GM08714 (cell line): ENCODE measurements around the gene SNX14.
"Not testable (repeated sequence)": the region's sequence is repeated elsewhere in the genome, so short reads cannot be mapped to it uniquely, and the experiment has no call there.

Experiments
- H3K4me3 ChIP-seq: fragments of 200-500 bp; sonication (Bioruptor generic); 2 replicates; pipeline ENCODE4 v1.5.1; 2014; ENCODE audit warnings: mild to moderate bottlenecking, low read length, inconsistent platforms
- ZNF274 ChIP-seq: IDR thresholded peaks from 2 replicates; pipeline ENCODE4 v1.6.1; 2012; ENCODE audit warnings: mild to moderate bottlenecking, low read depth, low read length

Gene SNX14

DNA sequence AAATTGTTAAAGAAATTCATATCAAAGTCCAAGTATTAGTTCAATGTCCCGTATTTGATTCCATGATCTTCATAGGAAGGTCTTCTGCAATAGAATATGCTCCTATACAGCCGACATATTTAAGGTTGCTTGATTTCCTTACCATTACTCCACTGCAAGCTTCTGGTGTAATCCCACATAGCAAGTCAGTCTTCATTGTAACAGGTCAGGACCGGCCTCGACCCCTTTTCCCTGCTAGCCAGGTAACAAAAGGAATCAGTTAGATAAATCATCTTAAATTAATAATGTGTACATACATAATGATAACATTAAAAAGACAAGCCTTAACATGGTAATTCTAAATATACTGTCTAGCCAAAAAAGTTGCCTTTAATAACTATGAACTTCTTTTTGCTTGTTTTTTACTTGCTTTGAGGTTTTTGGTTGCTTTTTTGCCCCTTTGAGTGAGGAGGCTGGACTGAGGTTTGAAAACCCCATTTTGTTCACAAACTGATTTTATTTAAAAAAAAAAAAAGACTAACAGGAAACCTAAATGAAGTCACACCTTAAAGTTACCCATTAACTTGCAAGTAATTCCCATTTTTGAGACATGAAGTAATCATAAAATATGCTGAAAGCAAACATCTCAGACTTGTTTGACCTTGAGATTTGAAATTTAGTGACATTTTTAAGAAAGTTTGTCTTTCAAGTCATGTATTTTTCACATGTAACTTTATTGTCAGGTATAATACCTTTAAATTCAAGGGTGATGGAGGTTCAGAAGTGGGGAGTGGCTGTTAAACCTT is 19.2 kb upstream of the SNX14 start:
- no peak overlapping the region for H3K4me3 ChIP-seq

DNA sequence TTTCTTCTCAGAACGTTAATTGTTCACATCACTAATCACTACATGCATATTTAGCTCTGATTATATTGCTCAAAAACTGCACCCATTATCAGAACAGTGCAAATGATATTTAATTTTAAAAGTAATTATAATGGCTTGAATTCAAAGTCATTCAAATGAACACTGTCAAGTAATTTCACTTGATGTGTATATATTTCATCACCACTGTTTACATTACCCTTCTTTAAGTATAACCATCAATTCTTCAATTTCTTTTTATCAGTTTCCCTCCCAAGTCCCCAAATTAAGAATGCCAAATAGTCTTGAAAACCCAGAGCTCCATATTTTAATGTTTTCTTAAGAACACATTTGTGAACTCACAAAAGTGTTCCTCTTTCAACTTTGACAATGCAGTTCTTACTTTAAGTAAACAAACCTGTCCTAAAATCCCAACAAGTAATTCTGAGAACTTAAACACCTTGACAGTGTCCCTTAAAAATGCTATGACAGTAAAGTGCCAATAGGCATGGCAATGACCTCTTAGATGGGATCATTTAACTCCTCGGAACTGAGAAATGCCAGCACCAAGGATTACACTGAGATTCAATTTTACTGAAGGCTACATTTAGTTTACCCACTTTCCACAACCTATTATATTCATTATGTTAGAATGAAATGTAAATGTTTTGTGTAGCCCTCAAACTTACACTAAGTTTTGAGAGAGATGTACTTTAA is 16.7 kb upstream of the SNX14 start:
- TF ChIP-seq ZNF274, result no peak

More for the DNA sequence above, 19.2 kb upstream of the SNX14 start:
- TF ChIP-seq ZNF274, result no peak

DNA sequence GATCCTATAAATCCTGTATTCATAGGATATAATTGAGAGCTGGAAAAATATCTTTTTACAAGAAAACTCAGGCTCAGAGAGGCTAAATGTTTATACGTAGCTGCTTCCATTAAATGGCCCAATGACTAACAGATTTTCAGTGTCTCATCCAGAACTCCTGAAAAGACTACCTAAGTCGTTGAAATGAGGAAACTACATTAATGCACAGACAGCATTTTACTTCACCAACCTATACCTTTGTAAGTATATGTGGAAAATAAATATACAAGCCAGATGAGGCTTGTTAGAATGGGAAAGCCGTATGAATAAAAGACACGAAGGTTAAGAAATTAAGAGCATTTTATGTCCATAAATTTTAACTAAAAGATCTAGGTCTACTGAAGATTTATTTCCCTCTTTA is 8.4 kb upstream of the SNX14 start:
- no peak for TF ChIP-seq ZNF274
- H3K4me3 ChIP-seq, result no peak overlapping the region

More for the DNA sequence above, 16.7 kb upstream of the SNX14 start:
- H3K4me3 ChIP-seq, result no peak overlapping the region

DNA sequence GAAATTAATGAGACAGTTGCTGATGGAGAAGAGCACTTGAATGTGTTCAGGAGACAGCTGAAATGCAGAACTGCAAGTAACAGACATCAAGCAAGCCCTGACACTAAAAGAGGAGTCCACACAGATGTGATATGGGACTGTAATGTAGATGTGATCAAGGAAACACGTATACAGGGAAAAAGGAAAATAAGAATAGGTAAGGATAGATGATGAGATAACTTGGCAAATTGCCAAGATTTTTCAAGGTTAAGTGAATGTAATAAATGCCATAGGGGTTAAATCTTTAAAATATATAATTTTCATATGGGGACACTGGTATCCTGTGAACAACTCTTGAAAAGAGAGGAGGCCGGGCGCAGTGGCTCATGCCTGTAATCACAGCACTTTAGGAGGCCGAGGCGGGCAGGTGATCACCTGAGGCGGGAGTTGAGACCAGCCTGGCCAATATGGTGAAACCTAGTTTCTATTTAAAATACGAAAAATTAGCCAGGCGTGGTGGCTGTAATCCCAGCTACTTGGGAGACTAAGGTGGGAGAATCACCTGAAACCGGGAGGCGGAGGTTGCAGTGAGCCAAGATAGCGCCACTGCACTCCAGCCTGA is 7.2 kb upstream of the SNX14 start:
- H3K4me3 ChIP-seq, result no peak overlapping the region
- no peak for TF ChIP-seq ZNF274

DNA sequence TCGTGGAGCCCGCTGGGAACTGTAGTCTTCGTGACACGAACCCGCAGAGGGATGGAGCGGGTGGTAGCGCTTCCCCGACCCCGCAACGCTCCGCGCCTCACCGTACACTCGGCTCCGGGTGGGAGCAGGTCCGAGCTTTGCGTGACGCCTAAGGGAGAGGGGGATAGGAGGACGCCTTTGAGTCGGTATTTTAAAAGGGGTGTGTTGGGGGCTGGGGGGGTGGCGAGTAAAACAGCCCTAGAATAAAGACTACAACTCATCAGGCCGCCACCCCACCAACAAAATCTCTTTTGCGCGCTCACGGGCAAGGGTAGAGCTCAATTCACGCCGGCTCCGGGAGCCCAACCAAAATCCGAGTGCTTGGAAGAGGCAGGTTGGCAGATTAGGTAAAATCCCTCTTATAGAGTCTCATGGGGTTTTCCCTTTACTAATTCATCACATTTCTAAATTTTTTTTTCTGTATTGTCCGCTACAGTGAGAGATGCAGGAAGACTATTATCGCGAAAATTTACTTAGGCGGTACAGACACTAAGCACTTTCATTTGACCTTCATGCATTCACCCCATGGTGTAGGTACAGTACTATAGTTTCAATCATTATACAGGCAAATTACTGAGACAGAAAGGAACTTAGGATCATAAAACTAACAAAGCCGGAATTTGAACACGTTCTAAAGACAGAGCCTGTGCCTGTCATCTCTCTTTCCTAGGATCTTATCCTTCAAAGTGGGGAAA is 706 bp upstream of the SNX14 start:
- TF ChIP-seq ZNF274, result no peak
- peak overlapping the region; percentile 86 for H3K4me3 ChIP-seq

DNA sequence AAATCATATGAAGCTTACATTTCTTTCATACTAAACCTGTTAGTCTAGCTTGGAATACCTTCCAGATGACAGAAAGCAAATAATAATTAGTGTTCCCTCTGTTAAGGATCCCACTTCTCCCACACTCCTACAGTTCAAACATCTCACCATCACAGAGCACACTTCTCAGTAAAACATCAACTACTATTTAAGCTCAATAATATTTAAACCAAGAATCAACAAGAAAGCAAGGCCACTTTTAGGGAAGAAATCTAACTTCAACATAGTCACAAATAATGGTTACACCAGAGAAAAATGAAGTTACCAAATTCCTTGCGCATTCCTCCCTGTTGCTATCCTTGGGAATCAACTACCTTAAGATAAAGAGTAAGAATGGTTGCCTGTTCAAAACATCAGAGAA is 1.6 kb downstream of the SNX14 start:
- H3K4me3 ChIP-seq, result 0 out of 2 replicates have a peak overlapping the region, but pooled peaks have one; percentile 86
- no peak for TF ChIP-seq ZNF274

DNA sequence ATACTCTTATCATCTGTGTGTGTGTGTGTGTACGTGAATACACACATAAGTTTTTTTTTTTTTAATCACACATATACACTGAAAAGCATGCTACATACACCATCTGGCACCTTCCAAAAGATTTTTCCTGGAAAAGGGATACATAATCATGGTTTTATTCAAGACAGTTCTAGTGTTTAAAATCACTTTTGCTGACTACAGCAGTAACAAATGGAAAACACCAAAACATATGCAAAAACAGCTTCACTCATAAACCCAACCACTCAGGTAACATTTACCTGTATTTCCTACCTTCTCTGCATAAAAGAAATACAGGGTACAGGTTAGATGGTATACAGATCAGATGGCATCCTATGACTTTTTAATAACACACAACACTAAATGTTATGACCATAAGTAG is 2.5 kb downstream of the SNX14 start:
- no peak overlapping the region for H3K4me3 ChIP-seq
- TF ChIP-seq ZNF274, result no peak

DNA sequence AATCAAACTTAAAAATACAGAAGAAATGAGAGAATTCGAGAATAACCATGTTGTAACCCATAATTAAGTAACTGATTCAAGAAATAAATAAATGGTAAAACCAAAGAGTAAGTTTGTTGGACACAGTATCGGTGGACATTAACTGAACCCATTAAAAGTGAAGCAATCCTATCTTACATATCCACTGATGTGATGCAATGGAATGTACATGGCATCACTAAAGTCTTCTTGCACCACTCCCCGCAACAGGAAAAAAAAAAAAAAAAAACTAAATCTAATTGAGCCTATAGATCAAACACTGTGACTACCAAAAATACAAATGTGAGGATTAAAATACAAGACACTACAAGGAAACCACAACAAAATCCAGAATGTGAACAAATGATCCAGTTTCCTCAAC is 7.9 kb downstream of the SNX14 start:
- H3K4me3 ChIP-seq, result no peak overlapping the region
- no peak for TF ChIP-seq ZNF274

DNA sequence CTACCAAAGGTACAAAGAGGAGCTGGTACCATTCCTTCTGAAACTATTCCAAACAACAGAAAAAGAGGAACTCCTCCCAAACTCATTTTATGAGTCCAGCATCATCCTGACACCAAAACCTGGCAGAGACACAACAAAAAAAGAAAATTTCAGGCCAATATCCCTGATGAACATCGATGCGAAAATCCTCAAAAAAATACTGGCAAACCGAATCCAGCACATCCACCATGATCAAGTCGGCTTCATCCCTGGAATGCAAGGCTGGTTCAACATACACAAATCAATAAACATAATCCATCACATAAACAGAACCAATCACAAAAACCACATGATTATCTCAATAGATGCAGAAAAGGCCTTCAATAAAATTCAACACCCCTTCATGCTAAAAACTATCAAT is 10.8 kb downstream of the SNX14 start:
- H3K4me3 ChIP-seq, result not testable (repeated sequence)

DNA sequence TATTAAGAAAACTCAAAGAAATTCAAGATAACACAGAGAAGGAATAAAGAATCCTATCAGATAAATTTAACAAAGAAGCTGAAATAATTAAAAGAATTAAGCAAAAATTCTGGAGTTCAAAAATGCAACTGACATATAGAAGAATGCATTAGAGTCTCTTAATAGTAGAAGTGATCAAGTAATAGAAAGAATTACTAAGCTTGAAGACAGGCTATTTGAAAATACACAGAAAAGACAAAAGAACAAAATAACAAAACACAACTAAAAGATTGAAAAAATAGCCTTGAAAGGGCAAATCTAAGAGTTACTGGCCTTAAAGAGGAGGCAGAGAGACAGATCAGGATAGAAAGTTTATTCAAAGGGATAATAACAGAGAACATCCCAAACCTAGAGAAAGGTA is 12.1 kb downstream of the SNX14 start:
- no peak for TF ChIP-seq ZNF274
- H3K4me3 ChIP-seq, result no peak overlapping the region

DNA sequence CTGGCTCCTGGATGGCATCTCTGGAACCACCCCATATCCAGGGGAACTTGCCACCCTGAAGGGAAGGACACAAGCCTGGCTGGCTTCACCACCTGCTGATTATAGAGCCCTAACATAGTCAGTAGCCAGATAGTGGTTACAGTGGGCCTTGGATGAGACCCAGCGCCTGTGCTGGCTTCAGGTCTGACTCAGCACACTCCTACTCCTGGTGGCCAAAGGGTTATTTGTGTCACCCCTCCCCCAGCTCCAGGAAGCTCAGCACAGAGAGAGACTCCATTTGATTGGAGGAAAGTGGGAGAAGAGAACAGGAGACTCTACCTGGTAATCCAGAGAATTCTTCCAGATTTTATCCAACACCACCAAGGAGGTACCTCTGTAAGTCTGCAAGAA is 12.8 kb downstream of the SNX14 start:
- H3K4me3 ChIP-seq, result no peak overlapping the region
- TF ChIP-seq ZNF274, result no peak

DNA sequence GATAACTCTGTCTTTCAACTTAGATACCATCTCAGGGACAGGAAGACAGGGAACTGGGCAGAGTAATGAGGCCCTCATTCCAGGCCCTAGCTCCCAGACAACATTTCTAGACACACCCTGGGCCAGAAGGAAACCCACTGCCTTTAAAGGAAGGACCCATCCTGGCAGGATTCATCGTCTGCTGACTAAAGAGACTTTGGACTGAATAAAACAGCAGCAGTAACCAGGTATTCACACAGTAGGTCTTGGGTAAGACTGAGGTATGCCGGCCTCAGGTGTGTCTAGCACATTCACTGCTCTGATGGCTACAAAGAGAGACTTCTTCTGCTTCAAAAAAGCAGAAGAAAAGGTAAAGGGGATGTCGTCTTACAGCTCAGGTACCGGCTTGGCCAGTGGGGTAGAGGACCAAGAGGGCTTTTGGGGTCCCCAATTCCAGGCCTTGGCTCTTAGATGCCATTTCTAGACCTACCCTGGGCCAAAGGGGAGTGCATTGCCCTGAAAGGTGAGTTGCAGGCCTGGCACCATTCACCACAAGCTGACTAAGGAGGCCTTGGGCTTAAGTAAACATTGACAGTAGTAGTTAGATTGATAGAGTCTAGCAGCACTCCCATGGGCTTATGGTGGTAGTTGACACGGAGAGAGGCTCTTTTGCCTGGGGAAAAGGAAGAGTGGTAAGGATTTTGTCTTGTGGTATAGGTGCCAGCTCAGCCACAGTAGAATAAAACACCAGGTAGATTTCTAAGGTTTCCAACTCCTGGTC is 13.4 kb downstream of the SNX14 start:
- no peak overlapping the region for H3K4me3 ChIP-seq
- no peak for TF ChIP-seq ZNF274

DNA sequence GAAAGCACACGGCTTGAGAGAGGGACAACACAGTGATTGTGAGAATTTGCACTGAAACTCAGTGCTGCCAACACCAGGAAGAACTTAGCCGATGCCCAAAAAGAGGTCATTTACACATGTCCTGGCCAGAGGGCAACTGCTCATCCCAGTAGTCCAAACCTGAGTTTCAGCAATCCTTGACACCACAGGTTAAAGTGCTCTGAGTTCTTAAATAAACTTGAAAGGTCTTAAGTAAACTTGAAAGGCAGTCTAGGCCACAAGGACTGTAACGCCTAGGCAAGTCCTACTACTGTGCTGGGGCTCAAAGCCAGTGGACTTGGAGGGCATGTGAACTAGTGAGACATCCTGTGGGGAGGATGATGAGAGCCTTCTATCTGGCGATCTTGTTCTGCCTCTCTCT is 14.1 kb downstream of the SNX14 start:
- TF ChIP-seq ZNF274, result no peak
- H3K4me3 ChIP-seq, result no peak overlapping the region

DNA sequence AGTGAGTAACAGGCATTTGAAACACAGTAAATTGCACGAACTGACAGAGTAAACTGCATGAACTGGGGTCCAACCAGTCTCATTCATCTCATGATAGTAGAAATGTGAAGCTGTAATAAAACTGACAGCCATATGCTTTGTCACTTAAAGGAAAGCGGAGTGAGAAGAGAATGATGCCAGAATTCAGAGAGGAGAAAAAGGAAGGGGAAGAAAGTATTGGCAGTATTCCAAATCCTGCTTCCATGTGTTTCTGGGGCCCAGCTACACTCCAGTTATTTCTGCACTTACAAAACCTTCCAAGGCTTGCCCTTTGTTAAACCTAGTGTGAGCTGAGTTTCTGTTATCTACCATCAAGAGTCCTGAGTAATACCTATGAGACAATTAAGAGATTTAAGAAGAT is 17.2 kb downstream of the SNX14 start:
- TF ChIP-seq ZNF274, result no peak

More for the DNA sequence above, 17.2 kb downstream of the SNX14 start:
- H3K4me3 ChIP-seq, result no peak overlapping the region
